ENCODE data around the gene DBNDD1.
"Not testable (repeated sequence)": the region's sequence is repeated elsewhere in the genome, so short reads cannot be mapped to it uniquely, and the experiment has no call there.

DBNDD1 gene

GRCh38 chr16:89990799-89991198 is 28.5 kb downstream of the DBNDD1 start:
- no peak for DNase-seq (ENCODE audit: low spot score)

GRCh38 chr16:89988951-89989350 is 30.3 kb downstream of the DBNDD1 start:
- no peak for DNase-seq (ENCODE audit: low spot score)

- no peak for DNase-seq (ENCODE audit: low spot score)
Measured at GRCh38 chr16:89987169-89987568, 32.1 kb downstream of the DBNDD1 start.

GRCh38 chr16:89986600-89986999 is 32.7 kb downstream of the DBNDD1 start:
- no peak for DNase-seq (ENCODE audit: low spot score)

GRCh38 chr16:89985219-89985618 is 34.0 kb downstream of the DBNDD1 start:
- no peak for DNase-seq (ENCODE audit: low spot score)

- DNase-seq (ENCODE audit: low spot score), result no peak
Measured at GRCh38 chr16:89984216-89984615, 35.0 kb downstream of the DBNDD1 start.

GRCh38 chr16:89983536-89983935 is 35.7 kb downstream of the DBNDD1 start:
- DNase-seq (ENCODE audit: low spot score), result no peak

- no peak for DNase-seq (ENCODE audit: low spot score)
Measured at GRCh38 chr16:89982318-89982717, 36.9 kb downstream of the DBNDD1 start.

GRCh38 chr16:89981414-89981813 is 37.8 kb downstream of the DBNDD1 start:
- no peak for DNase-seq (ENCODE audit: low spot score)

- DNase-seq (ENCODE audit: low spot score), result no peak
Measured at GRCh38 chr16:89974870-89975269, 44.4 kb downstream of the DBNDD1 start.

GRCh38 chr16:89973654-89974335 is 45.5 kb downstream of the DBNDD1 start:
- peak; percentile 55 for DNase-seq (ENCODE audit: low spot score)

- DNase-seq (ENCODE audit: low spot score), result no peak
Measured at GRCh38 chr16:89973235-89973634, 46.0 kb downstream of the DBNDD1 start.

GRCh38 chr16:89972244-89973234 is 46.7 kb downstream of the DBNDD1 start:
- DNase-seq (ENCODE audit: low spot score), result peak; percentile 93

GRCh38 chr16:89971495-89972243 is 47.6 kb downstream of the DBNDD1 start:
- no peak for DNase-seq (ENCODE audit: low spot score)

GRCh38 chr16:89969741-89970410 is 49.4 kb downstream of the DBNDD1 start:
- DNase-seq (ENCODE audit: low spot score), result no peak

GRCh38 chr16:89968074-89968473 is 51.2 kb downstream of the DBNDD1 start:
- not testable (repeated sequence) for DNase-seq (ENCODE audit: low spot score)

GRCh38 chr16:89967436-89967835 is 51.8 kb downstream of the DBNDD1 start:
- DNase-seq (ENCODE audit: low spot score), result not testable (repeated sequence)

GRCh38 chr16:89966756-89967155 is 52.5 kb downstream of the DBNDD1 start:
- no peak for DNase-seq (ENCODE audit: low spot score)

- no peak for DNase-seq (ENCODE audit: low spot score)
Measured at GRCh38 chr16:89965447-89966225, 53.6 kb downstream of the DBNDD1 start.

GRCh38 chr16:89964201-89964600 is 55.1 kb downstream of the DBNDD1 start:
- no peak for DNase-seq (ENCODE audit: low spot score)

Data from LoVo (cell line).